ENCODE data around the gene NINJ2.

NINJ2 gene

GRCh38 chr12:664075-664778, 982 bp upstream of the NINJ2 start:
- Histone ChIP-seq H3K9ac (ENCODE audit: low read depth, low read length) (no peak overlapping the region), H4K20me1 (ENCODE audit: insufficient read depth, low read length) (no peaks in the 10 kb centered on the region), H3K79me2 (ENCODE audit: insufficient read depth, low read length) (no peaks in the 10 kb centered on the region), H2AFZ (ENCODE audit: low read depth, low read length) (no peak overlapping the region), H3K4me3 (ENCODE audit: low read depth in 1 of 2, low read length in 2 of 2) (no peak overlapping the region), H3K9me3 (ENCODE audit: insufficient read depth, low read length, severe bottlenecking) (no peaks in the 10 kb centered on the region), H3K4me2 (ENCODE audit: insufficient read depth, low read length) (no peak overlapping the region), H3K36me3 (ENCODE audit: insufficient read depth, low read length) (no peaks in the 10 kb centered on the region), H3K27ac (ENCODE audit: low read length) (no peak overlapping the region), H3K27me3 (ENCODE audit: insufficient read depth, low read length, poor library complexity) (peaks cover 21% of the 10 kb centered on the region), H3K4me1 (ENCODE audit: insufficient read depth, low read length) (peaks cover 5% of the 10 kb centered on the region; the same call in 1 of the 2 replicates)
- DNase-seq (no peak), ATAC-seq (ENCODE audit: insufficient read depth, low read depth) (no peak)
- no peak for TF ChIP-seq CTCF (IDR thresholded peaks at IDR 0.05; ENCODE audit: borderline replicate concordance, extremely low read depth, low read length, poor library complexity, severe bottlenecking)
- TF ChIP-seq EZH2 (IDR thresholded peaks at IDR 0.05; ENCODE audit: borderline replicate concordance, low read depth, low read length, severe bottlenecking): no peak

- Histone ChIP-seq H3K9ac (ENCODE audit: low read depth, low read length) (no peak overlapping the region), H3K4me1 (ENCODE audit: insufficient read depth, low read length) (peaks cover 5% of the 10 kb centered on the region; the same call in 1 of the 2 replicates), H3K27me3 (ENCODE audit: insufficient read depth, low read length, poor library complexity) (peaks cover 21% of the 10 kb centered on the region), H3K79me2 (ENCODE audit: insufficient read depth, low read length) (no peaks in the 10 kb centered on the region), H3K36me3 (ENCODE audit: insufficient read depth, low read length) (no peaks in the 10 kb centered on the region), H4K20me1 (ENCODE audit: insufficient read depth, low read length) (no peaks in the 10 kb centered on the region), H3K9me3 (ENCODE audit: insufficient read depth, low read length, severe bottlenecking) (no peaks in the 10 kb centered on the region), H3K4me3 (ENCODE audit: low read depth in 1 of 2, low read length in 2 of 2) (no peak overlapping the region), H3K27ac (ENCODE audit: low read length) (no peak overlapping the region), H2AFZ (ENCODE audit: low read depth, low read length) (no peak overlapping the region), H3K4me2 (ENCODE audit: insufficient read depth, low read length) (no peak overlapping the region)
- DNase-seq: no peak
- ATAC-seq (ENCODE audit: insufficient read depth, low read depth): peak; percentile 23; the same call in 1 of the 3 replicates
- TF ChIP-seq EZH2 (IDR thresholded peaks at IDR 0.05; ENCODE audit: borderline replicate concordance, low read depth, low read length, severe bottlenecking): no peak
- no peak for TF ChIP-seq CTCF (IDR thresholded peaks at IDR 0.05; ENCODE audit: borderline replicate concordance, extremely low read depth, low read length, poor library complexity, severe bottlenecking)
These were observed 516 bp downstream of the NINJ2 start for GRCh38 chr12:662566-663292.

- H3K9ac ChIP-seq (ENCODE audit: low read depth, low read length): no peak overlapping the region
- H3K27me3 ChIP-seq (ENCODE audit: insufficient read depth, low read length, poor library complexity): peaks cover 21% of the 10 kb centered on the region
- H3K27ac ChIP-seq (ENCODE audit: low read length): no peak overlapping the region
- H3K4me2 ChIP-seq (ENCODE audit: insufficient read depth, low read length): no peak overlapping the region
- H3K79me2 ChIP-seq (ENCODE audit: insufficient read depth, low read length): no peaks in the 10 kb centered on the region
- no peak overlapping the region for H3K4me3 ChIP-seq (ENCODE audit: low read depth in 1 of 2, low read length in 2 of 2)
- peaks cover 5% of the 10 kb centered on the region; the same call in 1 of the 2 replicates for H3K4me1 ChIP-seq (ENCODE audit: insufficient read depth, low read length)
- no peak for TF ChIP-seq EZH2 (IDR thresholded peaks at IDR 0.05; ENCODE audit: borderline replicate concordance, low read depth, low read length, severe bottlenecking)
- no peak for TF ChIP-seq CTCF (IDR thresholded peaks at IDR 0.05; ENCODE audit: borderline replicate concordance, extremely low read depth, low read length, poor library complexity, severe bottlenecking)
- ATAC-seq (ENCODE audit: insufficient read depth, low read depth) (no peak), DNase-seq (no peak)
- no peaks in the 10 kb centered on the region for H3K9me3 ChIP-seq (ENCODE audit: insufficient read depth, low read length, severe bottlenecking)
- H4K20me1 ChIP-seq (ENCODE audit: insufficient read depth, low read length): no peaks in the 10 kb centered on the region
- H2AFZ ChIP-seq (ENCODE audit: low read depth, low read length): no peak overlapping the region
- H3K36me3 ChIP-seq (ENCODE audit: insufficient read depth, low read length): no peaks in the 10 kb centered on the region
These were observed 1.3 kb downstream of the NINJ2 start for GRCh38 chr12:661720-662486.

Data from DND-41 (cell line).